Hematopoietic multipotent progenitor cell treated with erythropoietin and hydrocortisone succinate and interleukin-3 and kit ligand, for 4 days (in vitro differentiated cells): ENCODE results near the gene FAM181A.

Experiments
- DNase-seq: peaks from one replicate; pipeline ENCODE4 v3.0.0-alpha.2; 2015

FAM181A gene

DNA sequence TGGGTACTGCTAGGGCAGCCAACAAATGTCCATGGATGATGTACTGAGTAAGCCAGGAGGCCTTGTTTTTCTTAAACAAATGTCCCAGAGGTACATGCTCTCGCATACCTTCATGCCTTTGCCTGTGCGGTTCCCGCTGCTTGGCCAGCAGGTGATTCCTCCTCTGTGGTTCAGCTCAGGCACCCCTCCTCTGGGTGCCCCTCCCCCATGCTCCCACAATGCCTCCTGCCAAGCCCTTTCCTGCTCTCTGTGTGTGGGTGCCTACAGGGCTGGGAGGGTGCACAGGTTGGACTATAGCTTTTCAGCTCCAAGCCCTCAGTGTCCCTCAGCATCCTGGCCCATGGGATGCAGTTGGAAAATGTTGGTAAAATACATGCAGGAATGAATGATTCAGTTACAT is 25.7 kb downstream of the FAM181A start:
- DNase-seq = no peak

DNA sequence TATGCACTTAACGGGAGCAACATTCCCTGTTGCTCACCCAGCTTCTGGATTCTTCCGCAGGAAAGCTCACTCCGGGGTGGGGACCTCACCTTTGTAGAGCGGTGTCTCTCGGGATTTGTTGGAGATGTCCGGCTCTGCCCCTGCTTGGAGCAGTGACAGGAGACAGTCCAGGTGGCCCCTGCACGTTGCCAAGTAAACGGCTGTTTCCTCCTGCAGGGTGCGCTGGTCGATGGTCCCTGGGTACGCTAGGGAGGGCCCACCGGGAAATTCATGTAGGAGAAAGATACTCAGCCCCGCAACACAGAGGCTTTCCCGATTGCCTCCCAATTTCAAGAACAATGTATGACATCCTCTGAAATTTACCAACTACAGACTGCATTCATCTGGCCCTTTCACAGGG is 26.1 kb downstream of the FAM181A start:
- DNase-seq = no peak

DNA sequence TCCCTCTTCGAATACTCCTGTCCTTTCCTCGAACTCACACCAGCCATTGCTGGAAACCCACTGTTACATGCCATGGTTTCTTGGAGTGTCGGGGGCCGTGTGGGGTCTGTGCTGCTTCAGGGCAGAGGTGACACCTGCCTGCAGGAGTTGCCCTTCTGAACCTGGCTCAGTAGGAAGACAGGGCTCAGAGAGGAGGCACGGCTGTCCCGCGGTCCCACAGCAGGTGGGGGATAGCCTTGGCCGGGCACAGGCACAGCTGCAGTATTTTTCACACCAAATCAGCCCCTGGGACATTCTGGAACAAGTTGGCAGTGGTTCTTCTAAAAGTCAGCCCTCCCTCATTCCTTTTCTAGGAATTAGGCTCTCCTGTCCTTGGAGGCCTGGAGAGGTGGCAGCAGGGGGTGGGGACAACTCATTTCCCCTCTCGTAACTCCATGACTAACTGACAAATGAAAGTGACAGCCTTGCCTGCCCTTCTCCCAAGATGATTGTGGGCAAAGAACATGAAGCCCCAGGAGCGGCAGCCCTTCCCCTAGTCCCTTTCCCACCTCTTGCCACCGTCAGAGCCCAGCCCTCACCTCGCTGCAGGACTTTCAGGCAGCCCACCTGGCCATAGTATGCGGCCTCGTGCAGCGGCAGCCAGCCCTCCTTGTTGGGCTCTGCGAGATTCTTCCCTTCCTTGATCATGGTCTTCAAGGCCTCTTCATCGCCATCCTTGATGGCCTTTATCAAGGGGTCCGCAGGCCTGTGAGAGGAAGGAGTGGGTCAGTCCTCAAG is 26.8 kb downstream of the FAM181A start:
- DNase-seq = no peak

DNA sequence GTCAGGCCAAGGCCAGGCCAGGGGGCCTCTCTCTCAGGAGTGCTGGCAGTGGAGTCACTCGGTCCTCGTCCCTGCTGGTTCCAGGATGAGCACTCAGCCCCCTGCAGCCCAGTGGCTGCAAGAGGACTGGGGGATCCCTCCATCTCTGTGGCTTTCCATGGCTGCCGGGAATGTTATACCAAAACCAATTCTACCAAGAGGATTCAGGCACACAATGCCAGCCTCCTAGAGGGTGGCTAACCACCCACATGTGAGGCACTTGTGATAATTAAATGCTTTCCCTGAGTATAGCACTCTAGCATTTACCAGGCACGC is 27.3 kb downstream of the FAM181A start:
- no peak for DNase-seq

DNA sequence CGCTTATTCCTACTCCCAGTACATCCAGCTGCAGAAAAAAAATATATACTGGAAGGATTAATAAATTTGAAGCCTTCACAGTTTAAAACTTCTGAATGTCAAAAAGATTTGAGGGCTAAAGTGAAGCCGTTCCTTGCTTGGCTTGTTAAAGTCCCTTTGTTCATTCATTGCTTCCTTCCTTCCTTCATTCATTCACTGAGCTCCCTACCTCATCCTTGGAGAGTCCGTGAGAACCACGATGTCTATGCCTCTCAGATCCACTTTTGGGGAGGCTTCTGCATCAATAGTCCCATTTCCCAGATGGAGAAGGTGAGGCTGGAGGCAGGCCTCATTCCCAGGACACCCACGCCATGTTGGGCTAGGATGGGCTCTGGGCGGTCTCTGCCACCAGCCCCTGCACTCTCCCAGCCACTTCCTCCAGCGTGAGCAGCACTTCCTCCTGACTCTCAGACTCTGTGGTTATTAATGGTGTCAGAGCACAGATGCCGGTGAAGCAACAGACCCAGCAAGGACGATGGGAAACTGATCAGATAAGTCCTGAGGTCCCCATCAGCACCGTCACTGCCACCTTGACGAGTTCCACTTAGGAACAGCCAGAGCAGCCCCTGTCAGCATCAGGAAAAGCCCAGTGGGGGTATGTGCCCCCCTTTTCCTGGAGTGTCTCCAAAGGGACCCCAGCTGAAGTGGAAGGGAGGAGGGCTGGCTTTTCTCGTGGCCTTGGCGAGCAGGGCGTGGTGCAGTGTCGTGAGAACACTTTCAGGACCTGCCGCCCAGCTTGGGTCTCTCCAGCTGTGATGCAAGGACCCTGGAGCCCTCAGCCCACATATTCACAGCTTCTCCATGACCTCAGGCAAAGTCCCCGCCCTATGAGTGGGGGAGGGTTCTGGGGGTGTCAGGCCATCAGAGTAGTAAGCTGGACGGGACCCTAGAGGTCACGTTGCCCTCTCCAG is 28.0 kb downstream of the FAM181A start:
- DNase-seq = peak; percentile 86

DNA sequence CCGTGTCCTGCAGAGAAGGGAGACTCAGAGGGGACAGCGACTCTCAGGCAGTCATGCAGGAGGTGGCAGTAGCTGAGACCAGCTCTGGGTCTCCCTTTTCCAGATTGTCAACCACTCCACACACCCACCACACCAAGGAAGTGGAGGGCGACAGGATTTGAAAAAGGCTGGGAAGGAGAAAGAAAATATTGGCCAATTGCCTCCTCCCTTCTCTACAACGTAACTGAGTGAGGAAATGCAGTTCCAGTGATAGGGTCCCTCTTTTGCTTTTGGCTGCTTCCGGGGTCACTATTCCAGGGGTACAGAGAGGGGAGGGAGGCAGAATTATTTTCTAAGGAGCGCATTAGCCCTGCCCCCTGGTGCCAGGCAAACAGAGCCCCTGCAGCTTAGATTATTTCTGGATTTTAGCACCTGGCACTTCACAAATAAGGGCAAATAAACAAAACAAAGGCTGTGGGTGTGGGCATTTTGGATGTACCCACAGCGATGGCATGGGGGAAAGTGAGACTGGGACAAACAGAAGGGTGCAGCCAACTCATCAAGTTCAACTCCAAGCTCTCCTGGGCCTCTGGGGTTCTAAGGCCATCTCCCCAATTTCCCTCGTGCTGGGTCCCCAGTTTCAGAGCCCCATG is 28.8 kb downstream of the FAM181A start:
- DNase-seq = no peak

DNA sequence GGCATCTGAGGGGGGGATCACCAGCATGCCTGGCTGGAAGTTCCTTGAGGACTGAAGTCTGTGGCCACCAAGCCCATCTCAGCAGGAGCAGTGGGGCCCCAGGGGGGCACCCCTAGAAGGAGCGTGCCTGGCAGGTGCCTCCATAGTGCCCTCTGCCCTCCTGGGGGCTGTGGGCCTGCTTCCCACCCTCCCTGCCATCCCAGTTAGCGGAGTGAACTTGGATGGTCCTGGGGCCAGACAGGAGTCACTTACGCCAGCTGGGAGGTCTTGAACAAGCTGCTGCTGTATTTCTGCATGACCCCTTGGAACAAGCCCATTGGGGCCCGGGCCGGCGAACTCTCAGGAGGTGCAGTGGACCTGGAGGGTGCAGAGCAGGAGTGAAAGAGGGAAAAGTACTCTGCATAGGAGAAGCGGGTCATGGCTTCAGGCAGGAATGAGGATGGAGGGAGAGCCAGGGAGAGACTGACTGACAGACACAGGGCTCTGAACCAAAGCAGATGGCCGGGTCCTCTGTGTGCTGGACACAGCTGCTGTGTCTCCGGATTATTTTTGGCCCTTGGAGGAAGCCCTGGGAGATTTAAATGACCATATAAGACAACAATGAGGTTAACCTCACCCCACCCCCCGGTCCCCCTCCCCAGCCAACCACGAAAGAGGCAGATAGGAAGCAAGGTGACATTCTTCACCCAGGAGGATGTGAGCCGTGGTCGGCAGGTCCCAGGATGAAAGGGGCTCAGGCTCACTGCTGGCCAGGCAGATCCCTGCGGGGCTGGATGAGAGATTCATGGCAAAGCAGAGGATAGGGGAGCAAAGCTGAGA is 29.6 kb downstream of the FAM181A start:
- DNase-seq = no peak

DNA sequence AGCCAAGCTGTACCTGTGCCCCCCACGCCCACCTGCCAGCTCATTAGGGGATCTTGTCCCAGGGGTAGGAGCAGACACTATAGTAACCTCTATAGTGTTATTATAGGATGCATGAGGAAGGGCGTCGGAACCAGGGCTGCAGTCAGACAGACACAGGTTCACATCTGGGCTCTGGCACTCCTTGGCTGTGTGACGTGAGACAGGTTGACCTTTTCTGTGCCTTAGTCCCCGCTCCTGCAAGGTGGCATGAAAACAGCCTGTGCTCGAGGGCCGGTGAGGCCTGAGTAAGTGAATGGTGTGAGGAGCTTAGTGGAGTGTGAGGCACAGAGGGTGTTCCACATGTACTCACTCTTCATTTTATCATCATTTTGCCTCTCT is 30.2 kb downstream of the FAM181A start:
- DNase-seq = no peak

DNA sequence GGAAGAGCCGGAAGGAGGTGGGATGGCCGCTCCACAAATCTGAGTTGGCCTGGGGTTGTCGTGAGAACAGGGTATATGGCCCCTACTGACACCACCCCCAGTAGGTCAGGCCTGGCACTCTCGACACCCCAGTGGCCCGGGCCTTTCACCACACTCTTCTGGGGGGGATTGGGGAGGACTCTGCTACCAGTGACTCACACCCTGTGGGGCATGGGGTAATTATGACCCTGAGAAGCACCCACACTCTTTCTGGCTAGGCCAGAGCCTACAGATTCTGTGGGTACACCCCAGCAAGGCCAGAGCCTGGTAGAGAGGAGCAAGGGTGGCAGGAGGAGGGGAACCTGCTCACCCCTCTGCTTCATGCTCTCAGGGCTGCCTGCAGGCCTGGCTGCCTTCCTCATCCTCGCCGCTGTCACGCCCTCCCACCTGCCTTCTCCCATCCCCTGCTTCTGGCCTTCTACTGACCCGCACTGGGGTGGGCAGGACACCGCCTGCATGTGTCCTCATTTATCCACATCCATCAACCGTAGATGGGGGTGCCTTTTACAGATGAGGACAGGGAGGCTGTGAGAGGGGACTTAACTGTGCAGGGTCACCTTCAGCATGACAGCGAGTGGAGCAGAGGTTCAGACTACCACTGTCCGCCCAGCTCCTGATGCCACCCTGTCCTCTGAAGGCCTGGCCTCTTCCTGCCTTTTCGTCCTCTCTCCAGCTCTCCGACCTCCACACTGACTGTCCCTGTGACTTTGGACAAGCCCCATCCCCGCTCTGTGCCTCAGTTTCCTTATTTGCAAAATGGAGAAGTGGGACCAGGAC is 30.8 kb downstream of the FAM181A start:
- no peak for DNase-seq

DNA sequence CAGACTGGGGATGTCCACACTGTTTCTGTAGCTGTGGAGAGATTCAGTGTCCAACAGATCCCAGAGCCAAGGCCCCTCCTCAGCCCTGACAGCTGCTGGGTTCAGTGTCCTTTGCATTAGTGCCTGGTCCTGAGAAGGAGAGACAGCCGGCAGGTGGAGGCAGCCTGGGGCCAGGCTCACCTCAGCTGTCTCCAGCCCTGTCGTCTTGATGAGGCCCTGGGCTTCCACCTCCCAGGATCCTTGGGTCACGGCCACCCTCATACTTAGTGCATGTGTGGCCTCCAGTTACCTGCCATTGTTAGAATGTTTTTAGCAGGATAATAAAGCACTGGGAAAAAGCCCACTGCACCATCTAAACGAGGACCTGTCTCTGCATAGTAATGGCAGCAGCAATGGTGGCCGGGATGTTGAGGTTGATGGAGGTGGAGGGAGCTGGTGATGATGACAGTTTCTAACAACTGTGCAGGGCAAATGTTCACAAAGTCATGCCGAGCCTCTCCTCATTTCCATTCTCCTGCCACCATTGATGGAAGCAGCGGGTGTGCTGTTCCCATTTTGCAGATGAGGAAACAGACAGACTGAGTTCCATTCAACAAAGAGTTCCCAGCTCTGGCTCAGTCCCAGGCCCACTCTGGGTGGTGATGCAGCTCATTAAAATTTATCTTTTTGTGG is 31.6 kb downstream of the FAM181A start:
- DNase-seq = no peak

DNA sequence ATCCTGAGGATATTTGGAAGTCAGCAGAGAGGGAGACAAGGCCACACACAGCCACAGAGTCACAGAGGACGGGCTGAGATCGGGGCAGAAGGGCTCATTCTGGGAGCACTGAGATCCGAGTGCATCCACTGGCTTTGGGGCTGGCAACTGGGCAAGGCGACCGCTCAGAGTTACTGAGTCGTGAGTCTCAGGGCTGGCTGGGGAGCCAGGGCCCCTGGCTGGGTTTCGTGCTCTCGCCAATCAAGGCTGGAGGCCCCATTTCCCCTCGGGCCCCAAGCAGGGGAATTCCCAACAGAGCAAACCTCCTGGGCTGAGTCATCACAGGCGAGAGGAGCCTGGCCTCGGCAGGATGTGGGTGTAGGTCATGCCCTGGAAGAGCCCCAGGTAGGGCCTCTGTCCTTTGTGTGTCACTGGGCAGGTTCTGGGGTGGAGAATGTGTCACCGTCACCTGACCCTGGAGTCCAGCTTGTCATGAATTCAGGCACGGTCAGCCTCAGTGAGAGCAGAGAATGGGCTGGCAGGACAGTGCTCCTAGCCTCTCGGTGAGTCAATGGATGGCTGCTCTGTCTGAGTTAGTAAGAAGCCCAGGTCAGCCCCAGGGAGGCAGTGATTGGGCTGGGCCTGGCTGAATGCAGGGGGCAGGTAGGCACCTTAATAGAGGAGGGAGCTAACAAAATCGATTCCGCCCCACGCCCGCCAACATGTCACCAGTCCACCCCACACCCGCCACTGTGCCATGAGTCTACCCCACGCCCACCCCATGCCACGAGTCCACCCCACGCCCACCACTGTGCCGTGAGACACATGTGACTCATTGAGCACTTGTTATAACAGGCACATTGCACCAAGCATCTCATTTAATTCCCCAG is 32.3 kb downstream of the FAM181A start:
- DNase-seq = peak; percentile 54

DNA sequence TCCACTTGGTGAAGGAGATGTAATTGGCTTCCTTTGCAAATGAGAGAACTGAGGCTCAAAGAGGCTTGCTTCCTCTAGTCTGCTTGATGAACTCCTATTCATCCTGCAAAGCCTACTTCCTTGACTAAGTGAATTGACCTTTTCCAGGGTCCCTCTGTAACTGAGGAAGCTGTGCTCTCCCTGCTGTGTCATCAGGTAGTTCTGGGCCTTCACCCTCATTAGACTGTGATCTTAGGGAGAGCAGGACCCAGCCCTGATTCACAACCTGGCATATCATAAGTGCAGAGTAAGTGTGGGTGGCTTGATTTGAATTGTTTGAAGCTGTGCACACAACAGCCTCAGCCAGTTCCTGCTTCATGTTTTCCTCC is 32.9 kb downstream of the FAM181A start:
- DNase-seq = no peak

DNA sequence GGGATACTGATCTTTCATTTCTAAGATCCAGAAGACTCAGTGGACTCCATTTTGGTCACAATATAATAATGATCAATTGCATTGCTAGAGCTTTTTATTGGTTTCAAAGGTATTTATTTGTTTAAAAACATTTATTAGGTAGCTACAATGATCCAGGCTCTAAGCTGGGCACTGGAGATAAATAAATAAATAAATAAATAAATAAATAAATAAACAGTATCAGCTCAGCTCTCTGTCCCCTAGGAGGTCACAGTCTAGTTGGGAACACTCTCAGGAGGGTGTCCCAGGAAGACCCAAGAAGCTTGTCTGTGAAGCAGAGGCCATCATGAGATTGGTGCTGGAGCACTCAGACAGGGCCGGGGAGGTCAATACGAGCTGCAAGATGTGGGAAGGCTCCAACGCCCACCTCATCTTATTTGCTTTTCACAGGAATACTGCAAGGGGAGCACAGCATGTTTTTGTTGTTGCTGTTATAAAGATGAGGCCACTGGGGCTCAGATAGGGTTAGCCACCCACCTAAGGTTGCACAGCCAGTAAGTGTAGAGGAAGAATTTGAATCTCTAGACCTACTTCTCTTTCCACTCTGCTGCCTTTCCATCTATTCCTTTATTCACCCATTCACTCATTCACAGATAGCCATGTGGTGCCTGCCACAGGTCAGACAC is 33.8 kb downstream of the FAM181A start:
- DNase-seq = no peak

DNA sequence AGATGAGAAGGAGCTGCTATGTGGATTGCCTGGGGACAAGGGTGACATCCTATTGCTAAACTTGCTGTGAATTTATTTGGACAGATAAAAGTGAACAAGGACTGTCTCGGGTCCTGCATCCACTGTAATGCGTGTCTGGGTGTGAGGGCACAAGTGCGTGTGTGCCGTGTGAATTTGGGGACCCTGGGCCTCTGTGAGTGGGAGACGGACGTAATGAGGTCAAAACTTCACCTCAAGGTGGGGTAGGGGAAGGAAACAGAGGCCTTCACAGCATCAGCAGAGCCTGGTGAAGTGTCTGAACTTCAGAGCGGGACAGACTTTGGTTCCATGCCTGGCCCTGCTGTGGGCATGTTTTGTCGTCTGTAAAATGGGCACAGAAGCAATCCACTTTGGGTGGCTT is 34.5 kb downstream of the FAM181A start:
- DNase-seq = no peak

DNA sequence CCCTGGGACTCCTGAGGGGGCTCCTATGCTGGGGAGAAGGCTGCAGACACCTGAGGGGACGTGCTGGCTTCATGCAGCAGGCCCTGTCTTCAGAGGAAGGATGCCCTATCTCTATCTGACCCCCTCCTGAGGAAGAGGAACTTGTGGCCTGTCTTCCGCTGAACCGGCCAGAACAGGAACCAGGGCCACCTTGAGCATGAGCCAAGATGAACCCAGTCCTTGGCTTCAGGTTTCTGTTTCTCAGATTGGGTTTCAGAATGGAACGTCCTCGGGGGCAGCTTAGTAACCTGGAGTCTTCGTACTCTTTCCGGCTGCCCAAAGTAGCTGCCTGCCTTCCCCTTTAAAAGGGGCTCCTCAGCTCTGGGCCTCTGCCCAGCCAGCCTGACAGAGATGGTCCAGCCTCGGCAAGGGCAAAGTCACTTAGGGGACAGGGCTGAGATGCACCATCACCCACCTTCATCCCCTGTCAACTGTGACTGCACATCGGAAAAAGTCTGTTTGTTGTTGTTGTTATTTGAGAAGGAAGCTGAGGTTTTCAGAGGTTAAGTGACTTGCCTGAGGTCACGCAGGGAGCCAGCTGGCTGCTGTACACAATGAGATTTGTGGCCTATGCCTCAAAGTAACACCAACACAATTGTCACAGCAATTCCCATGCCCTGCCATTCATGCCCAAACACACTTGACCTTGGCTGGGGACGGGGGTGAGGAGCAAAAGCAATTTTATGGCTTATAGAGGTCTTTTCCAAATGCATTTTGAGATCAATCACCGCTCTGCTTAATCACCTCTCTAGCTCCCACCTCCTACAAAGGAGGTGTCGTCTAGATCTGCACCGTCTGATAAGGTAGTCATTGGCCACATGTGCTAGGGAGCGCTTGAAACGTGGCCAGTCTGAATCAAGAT is 35.8 kb downstream of the FAM181A start:
- DNase-seq = peak; percentile 76

DNA sequence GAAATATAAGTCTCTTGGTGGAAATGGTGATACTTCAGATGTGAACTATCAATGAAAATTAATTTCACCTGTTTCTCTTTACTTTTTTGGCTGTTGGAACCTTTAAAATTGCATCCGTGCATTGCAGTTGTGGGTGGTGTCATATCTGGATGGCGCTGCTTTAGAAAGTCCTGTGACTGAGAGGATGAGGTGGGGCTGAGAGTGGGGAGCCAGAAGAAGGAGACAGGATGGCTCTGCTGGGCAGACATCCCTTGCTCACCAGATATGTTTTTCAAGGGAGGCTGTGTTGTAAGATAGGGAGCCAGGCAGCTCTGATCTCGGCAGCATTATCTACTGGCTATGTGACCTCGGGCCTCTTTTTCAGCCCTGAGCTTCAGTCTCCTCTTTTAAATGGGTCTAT is 36.5 kb downstream of the FAM181A start:
- peak; percentile 29 for DNase-seq

DNA sequence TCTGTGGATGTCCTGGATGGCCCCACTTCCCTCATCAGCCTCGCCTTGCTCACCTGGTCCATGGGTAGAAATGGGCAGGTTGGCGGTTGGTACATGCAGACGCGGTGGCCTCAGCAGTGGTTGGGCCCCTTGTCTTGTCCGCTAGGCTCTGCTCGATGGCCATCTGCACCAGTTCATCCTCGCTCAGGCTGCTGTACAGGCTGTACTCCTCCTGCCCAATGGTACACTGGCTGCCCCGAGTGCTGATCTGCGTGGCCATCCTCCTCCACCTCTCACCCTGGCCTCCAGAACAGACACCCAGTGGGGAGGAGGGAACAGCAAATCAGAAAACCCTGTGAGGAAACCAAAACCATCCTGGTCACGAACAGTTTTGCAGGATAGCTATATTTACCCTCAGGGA is 37.1 kb downstream of the FAM181A start:
- DNase-seq = no peak

DNA sequence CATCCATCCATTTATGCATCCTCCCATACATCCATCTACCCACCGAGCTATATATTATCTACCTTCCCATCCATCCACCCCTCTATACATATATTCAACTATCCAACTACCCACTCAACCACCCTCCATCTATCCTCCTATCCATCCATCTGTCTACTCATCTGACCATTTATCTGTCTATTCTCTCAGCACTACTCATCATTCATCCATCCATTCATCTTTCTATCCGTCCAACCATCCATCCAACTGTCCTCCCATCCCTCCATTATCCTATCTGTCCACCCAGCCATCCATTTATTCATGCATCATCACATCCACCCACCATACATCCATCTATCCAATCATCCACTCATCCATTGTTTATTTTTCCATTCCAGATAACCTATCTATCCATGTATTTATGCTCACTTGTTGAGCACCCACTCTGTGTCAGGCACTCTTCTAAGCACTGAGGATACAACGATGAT is 37.7 kb downstream of the FAM181A start:
- DNase-seq = no peak
